GM18858 (cell line): ENCODE measurements around the gene MYRF.

Source experiments
- ATAC-seq: cut with Tn5 transposase; IDR thresholded peaks from one replicate; pipeline ENCODE4 v1.9.1; 2021; ENCODE audit not compliant: unreplicated experiment

The MYRF gene

GRCh38 chr11:61718621-61719302 is 33.7 kb upstream of the MYRF start:
- no peak for ATAC-seq

GRCh38 chr11:61719978-61720377 is 32.5 kb upstream of the MYRF start:
- no peak for ATAC-seq

GRCh38 chr11:61720597-61720996 is 31.8 kb upstream of the MYRF start:
- ATAC-seq, result no peak

- no peak for ATAC-seq
Observed at GRCh38 chr11:61724437-61724836, 28.0 kb upstream of the MYRF start.

DNA sequence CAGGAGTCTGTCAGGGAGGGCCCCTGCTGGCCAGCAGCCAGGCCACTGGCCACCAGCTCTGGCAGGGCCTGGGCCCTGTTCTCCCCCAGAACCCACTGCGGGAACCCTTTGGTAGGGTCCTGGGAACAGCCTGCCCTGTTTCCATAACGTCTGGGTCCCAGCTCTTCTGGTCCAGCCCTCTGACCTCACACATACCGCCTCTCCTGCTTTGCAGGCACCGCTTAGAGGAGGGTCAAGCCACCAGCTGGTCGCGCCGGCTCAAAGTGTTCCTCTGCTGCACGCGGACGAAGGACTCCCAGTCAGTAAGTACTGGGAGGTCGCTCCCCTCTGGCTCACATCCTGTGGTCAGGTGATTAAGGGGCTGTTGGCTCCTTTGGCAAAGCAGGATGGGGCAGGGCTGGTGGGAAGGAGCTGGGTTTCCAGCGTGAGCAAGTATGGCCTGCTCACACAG is 26.6 kb upstream of the MYRF start:
- no peak for ATAC-seq

DNA sequence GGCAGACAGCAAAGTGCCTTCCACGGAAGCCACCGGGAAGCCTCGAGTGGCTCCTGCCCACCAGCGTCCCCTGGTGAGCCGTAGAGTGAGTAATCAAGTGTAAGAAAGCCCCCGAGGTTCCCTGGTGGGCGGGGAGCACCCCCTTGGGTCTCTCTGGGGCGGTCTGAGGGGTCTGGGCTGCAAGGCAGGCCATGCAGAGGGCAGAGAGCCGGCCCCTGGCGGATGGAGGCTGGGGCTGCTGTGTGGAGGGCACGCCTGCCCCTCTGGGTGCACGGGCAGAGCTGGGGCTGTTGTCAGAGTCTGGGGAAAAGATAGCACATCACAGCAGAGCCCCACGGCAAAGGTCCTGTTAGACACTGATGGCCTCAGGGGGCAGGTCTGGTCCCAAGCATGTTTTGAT is 25.7 kb upstream of the MYRF start:
- no peak for ATAC-seq

DNA sequence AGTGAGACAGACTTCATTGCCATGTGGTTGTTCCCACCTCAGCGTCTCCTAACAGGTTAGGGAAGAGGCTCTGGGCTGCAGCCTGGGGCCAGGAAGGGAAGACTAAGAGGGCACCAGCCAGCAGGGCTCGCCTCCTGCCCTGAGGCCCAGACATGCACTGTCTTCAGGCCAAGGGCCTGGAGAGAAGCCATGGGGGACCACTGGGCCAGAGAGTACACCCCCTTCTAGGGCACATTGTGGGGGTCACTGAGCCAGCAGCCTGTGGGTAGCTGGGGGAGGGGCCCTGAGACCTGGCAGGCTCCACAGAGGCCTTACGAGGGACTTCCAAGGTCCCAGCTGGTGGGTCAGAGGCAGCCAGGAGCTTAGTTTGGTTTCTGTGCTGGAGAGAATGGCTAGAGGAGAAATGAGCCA is 25.0 kb upstream of the MYRF start:
- no peak for ATAC-seq

- ATAC-seq, result no peak
Observed at GRCh38 chr11:61728066-61728939, 24.1 kb upstream of the MYRF start.

- no peak for ATAC-seq
Observed at GRCh38 chr11:61728940-61729219, 23.6 kb upstream of the MYRF start.

DNA sequence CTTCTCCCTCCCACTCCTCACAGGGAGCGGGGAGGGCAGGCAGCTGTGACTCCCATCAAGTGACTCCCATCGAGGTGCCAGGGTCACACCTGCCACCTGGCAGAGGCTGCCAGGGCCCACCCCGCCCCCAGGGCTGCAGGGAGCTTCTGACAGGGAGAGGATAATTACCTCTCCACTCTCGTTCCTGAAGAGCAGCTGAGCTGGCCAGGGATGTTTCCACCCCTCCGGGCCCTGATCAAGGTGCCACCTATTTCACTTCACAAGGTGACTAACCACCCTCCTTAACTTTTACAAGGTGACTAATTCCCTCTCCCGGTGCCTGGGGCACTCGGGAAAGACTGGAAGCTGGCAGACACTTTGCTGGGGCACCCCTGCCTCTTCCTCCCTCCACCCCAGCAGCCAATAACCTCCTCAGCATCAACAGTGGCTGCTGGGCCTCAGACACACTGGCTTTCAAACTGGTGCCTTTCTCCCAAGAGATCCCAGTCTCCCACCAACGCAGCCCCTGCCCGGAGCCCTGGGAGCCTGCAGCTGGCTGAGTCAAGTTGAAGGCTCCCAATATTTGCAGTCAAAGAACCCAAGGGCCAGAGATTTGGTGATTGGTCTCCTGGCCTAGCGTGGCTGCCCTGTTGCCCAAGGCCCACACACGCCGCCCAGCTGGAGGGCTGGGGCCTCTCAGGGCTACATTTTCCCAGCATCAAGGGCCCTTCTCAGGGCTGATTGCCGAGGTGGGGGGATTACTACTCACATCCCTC is 22.0 kb upstream of the MYRF start:
- ATAC-seq, result no peak

GRCh38 chr11:61731211-61731951 is 21.1 kb upstream of the MYRF start:
- ATAC-seq, result no peak

DNA sequence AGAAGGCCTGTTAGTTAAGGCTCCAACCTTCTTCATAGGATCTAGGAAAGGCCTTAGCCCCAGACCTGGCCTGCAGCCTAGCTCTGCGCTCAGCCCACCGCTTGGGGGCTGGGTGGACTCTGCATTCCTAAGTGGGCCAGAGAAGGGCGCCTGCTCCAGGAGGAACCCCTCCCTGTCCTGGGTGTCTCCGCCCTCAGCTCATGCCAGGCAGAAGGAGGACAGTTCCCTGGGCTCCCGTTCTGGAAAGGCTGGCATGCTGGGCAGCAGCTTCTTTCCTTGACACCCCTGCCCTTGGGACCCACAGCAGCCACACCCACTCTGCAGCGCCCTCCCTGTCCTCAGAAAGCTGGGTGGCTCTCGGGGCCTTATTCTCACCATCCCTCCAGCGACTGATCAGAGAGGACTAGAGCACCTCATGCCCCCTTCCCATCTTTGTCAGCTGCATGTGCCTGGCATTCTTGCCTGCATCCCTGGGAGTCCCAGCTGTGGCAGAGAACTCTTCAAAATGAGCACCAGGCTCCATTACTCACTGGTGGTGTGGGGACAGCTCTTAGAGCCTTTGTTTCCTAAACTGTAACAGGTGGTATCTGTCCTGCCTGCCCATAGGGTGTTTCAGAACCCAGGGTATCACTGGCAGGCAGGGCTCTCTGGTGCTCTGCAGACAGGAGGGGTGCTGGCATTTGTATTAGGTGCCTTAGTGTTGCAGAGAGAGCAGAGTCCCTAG is 20.3 kb upstream of the MYRF start:
- no peak for ATAC-seq

DNA sequence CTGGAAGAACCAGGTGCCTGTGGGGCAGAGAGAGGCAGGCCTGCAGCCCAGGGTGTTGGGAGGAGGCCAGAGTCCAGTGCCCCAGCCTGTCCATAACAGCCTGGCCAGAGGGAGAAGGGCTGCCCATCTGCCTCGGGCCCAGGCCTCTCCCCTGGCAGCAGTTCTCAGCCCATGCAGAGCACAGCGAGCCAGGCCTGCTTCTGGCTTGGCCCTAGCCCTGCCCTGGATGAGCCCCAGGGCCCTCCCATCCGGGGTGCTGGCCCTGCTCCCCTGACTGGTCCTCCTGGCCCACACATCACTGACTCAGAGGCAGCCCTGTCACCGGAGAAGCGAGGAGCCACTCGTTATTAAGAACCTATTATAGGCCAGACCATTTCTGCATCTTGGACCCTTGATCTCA is 19.7 kb upstream of the MYRF start:
- ATAC-seq, result no peak

DNA sequence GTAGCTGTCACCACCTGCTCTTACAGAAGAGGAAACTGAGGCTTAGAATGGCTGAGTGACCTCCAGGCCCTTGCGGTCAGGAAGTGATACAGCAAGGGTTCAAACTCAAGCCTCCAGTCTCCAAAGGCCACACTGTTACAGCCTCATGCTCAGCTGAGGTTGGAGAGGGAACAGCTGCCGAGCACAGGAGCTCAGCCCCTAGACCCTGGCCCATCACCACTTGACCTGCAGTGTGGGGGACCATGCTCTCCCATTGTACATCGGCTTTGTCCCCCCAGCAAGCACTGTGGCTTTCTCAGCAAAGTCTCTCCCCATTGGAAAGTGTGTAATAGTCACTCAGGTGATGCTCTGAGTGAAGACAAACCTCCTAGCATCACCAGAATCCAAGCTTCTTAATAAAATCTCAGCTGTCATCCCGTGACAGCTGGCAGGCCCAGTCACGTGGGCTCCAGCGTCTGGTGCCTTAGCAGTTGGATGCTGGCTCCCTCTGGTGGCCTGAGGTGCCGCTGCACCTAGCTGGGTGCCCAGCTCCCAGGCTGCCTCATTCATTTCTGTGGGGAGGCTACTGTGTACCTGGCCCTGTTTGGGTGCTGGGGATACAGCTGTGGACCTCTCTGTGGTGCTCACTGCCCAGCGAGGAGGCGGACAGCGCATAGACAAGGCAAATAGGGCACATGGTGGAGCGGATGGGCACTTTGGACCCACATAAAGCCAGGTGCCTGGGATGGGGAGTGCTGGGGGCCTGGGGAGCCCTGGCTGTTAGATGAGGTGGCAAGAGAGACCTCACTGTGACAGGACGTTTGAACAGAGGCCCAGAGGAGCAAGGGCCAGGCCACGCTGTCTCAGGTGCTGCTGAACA is 19.1 kb upstream of the MYRF start:
- ATAC-seq, result no peak

DNA sequence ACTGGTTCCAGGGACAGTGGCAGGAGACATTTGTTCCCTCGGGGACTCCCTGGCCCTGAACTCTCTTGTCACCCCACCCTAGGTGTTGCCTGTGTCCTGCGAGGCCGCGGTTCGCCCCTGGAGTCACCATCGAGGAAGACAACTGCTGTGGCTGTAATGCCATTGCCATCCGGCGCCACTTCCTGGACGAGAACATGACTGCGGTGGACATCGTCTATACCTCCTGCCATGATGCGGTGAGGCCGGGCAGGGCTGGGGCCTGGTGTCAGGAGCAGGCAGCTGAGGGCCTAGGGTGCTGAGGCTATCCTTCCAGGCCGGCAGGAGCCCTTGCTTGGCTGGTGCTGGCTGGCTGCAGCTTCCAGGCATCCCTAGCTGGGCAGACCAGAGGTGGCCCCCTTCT is 17.7 kb upstream of the MYRF start:
- ATAC-seq, result no peak

DNA sequence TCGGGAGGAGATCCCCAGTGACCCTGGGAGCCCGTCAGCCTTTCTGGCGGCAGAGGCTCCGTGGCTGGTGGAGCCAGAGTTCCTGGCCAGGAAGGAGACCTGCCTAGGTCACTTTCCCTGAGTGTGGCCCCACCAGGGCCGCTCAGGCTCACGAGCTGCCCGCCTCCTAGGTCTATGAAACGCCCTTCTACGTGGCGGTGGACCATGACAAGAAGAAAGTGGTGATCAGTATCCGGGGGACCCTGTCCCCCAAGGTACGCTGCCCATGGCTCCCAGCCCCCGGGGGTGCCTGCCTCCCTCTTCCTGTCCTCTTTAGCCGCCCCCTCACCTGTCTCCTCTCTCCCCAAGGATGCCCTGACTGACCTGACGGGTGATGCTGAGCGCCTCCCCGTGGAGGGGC is 17.0 kb upstream of the MYRF start:
- ATAC-seq, result no peak

DNA sequence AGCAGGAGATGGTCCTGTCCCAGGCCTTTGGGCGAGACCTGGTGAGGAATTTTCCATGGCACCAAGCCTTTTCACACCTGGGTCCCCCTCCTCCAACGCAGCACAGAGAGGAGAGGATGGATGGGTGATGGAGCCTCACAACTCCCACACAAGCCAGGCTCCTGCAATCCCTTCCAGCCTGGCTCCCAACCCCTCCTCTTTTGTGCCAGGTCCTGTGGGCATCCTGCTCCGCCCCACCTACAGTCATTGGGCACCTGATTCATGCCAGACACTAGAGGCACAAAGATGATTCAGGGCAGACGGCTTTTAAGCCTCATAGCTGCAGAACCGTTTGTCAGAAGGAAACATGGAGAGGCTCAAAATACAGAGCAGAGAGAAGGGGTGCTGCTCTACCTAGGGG is 16.1 kb upstream of the MYRF start:
- no peak for ATAC-seq

GRCh38 chr11:61737131-61737530 is 15.3 kb upstream of the MYRF start:
- ATAC-seq, result no peak

GRCh38 chr11:61737636-61738386 is 14.6 kb upstream of the MYRF start:
- no peak for ATAC-seq
